Neural progenitor cell (in vitro differentiated cells): Measurements from ENCODE around the gene C11orf71. TPM values are rescaled to one million over a fixed set of nuclear protein-coding genes. Genes with fewer than 3 reads are reported as not detected.

Experiments
- DNase-seq: peaks from one replicate; pipeline ENCODE4 v3.0.0-alpha.2; 2016; ENCODE audit warnings: low spot score
- H2AFZ ChIP-seq: fragments of 200-600 bp; sonication (generic); replicated peaks from 2 replicates; pipeline ENCODE4 v1.6.1; 2016; ENCODE audit warnings: antibody characterized with exemption
- H3F3A ChIP-seq: fragments of 200-600 bp; sonication (generic); 2 replicates; pipeline ENCODE4 v1.6.1; 2016; ENCODE audit warnings: antibody characterized with exemption, low read depth
- H3K27ac ChIP-seq: fragments of 200-600 bp; sonication (generic); 2 replicates; pipeline ENCODE4 v1.5.1; 2016; ENCODE audit warnings: mild to moderate bottlenecking
- H3K27me3 ChIP-seq: fragments of 200-600 bp; sonication (generic); 2 replicates; pipeline ENCODE4 v1.6.1; 2016; ENCODE audit warnings: mild to moderate bottlenecking, moderate library complexity
- H3K36me3 ChIP-seq: fragments of 200-600 bp; sonication (generic); 2 replicates; pipeline ENCODE4 v1.5.1; 2016
- H3K4me1 ChIP-seq: fragments of 200-600 bp; sonication (generic); 2 replicates; pipeline ENCODE4 v1.6.1; 2016; ENCODE audit warnings: mixed run types
- H3K4me2 ChIP-seq: fragments of 200-600 bp; sonication (generic); 2 replicates; pipeline ENCODE4 v1.6.1; 2016
- H3K4me3 ChIP-seq: fragments of 200-600 bp; sonication (generic); 2 replicates; pipeline ENCODE4 v1.5.1; 2016
- H3K79me2 ChIP-seq: fragments of 200-600 bp; sonication (generic); 2 replicates; pipeline ENCODE4 v1.6.1; 2016; ENCODE audit warnings: low read depth
- H3K9ac ChIP-seq: fragments of 200-600 bp; sonication (generic); 2 replicates; pipeline ENCODE4 v1.6.1; 2016
- H3K9me3 ChIP-seq: fragments of 200-600 bp; sonication (generic); 2 replicates; pipeline ENCODE4 v1.5.1; 2016; ENCODE audit warnings: low read depth
- H4K20me1 ChIP-seq: fragments of 200-600 bp; sonication (generic); 2 replicates; pipeline ENCODE4 v1.6.1; 2016; ENCODE audit warnings: low read depth
- H3K27ac Mint-ChIP-seq: 3 replicates; pipeline ENCODE4 v1.8.0; 2021; ENCODE audit warnings: mixed read lengths
- H3K27me3 Mint-ChIP-seq: 2 replicates; pipeline ENCODE4 v1.8.0; 2022; ENCODE audit warnings: low read depth, mild to moderate bottlenecking, inconsistent platforms, moderate library complexity, mixed read lengths; ENCODE audit not compliant: insufficient read depth
- H3K36me3 Mint-ChIP-seq: 3 replicates; pipeline ENCODE4 v1.8.0; 2021; ENCODE audit warnings: mixed read lengths
- H3K4me1 Mint-ChIP-seq: 3 replicates; pipeline ENCODE4 v1.8.0; 2021; ENCODE audit warnings: mixed read lengths
- H3K4me3 Mint-ChIP-seq: 3 replicates; pipeline ENCODE4 v1.8.0; 2021; ENCODE audit warnings: mild to moderate bottlenecking, moderate library complexity, mixed read lengths
- H3K9me3 Mint-ChIP-seq: 3 replicates; pipeline ENCODE4 v1.8.0; 2020; ENCODE audit warnings: mixed read lengths
- EZH2 ChIP-seq: fragments of 200-600 bp; sonication (generic); IDR thresholded peaks from 2 replicates; pipeline ENCODE4 v1.6.1; 2017; ENCODE audit warnings: antibody characterized with exemption, mild to moderate bottlenecking, moderate library complexity
- EZH2phosphoT487 ChIP-seq: fragments of 200-600 bp; sonication (generic); IDR thresholded peaks from 2 replicates; pipeline ENCODE4 v1.6.1; 2017; ENCODE audit warnings: antibody characterized with exemption
- total RNA-seq: library from RNA; depleted of rRNA; stranded (reverse); fragments of >200 nt; gene quantifications from 2 replicates; pipeline ENCODE4 v1.2.3, GENCODE V29; 2015; ENCODE audit warnings: low replicate concordance
- TF ChIP-seq, protein P1 (sequence below): fragments of 200-600 bp; sonication (generic); IDR thresholded peaks from 2 replicates; pipeline ENCODE4 v1.5.1; 2017; ENCODE audit warnings: antibody characterized with exemption, mild to moderate bottlenecking

C11orf71 gene
- total RNA-seq, 1 donor from 2014 or later: 6.8 TPM

DNA sequence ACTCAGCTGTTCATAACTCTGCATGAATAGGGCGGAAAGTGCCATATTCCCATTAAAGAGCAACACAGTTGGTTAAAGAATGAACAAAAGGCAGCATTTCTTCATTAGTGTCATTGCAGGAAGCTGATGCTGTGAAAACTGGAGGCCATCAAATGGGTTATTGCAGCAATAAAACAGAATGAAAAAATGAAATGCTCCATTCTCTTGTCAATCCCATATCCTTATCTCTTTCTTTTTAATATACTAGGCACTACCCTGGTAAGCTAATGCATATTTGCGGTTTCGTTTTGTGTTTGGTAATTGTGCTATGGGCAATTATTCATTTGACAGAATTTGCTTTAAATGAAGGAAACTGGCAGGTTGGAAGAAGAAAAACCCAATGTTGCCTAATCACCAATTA is 25.3 kb downstream of the C11orf71 start:
- no peaks in the 10 kb centered on the region for H3K4me1 ChIP-seq
- no peak overlapping the region for H3K4me3 ChIP-seq
- H3K36me3 Mint-ChIP-seq: no peaks in the 10 kb centered on the region

DNA sequence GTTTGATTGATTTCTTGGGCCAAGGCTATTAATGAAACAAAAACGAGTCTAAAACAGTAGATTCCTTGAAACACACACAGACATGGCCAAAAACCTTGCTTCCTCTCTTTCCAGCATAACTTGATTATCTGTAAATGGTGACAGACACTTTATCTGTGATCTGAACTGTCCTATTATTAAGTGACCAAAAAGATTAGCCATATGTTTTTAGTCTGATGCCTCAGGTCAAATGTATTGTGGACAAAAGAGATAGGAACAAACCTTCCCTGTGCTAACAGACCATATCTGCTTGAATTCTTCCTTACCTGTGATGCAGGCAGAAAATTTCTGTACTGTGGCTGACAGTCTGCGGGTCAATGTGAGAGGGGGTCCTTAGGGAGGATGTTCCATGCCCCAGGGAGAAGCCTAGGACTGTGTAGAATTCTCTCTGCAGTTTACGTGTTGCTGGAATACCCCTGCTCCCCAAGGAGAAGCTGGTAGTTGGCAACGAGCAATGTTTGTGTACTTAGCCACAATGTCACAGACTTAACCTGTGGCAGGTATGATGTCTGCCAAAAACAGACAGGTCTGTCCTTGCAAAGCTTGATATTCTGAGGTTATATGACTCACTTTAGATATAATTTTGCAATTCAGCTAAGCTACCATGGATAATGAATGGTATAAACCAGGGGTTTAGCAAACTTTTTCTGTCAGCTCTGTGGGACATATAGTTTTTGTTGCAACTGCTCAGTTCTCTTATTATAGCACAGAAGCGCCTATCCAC is 31.2 kb downstream of the C11orf71 start:
- H3K27me3 ChIP-seq: no peaks in the 10 kb centered on the region
- H3K9ac ChIP-seq: no peak overlapping the region
- H3K4me1 ChIP-seq: no peaks in the 10 kb centered on the region
- no peak overlapping the region for H3K4me3 ChIP-seq
- Mint-ChIP-seq H3K4me3 (no peak overlapping the region), H3K27ac (no peak overlapping the region), H3K9me3 (no peaks in the 10 kb centered on the region), H3K27me3 (no peaks in the 10 kb centered on the region), H3K4me1 (no peaks in the 10 kb centered on the region), H3K36me3 (no peaks in the 10 kb centered on the region)
- no peak overlapping the region for H3K27ac ChIP-seq
- H2AFZ ChIP-seq: no peak overlapping the region
- no peaks in the 10 kb centered on the region for H3F3A ChIP-seq
- no peaks in the 10 kb centered on the region for H4K20me1 ChIP-seq
- no peak overlapping the region for H3K4me2 ChIP-seq
- no peak for DNase-seq
- no peaks in the 10 kb centered on the region for H3K36me3 ChIP-seq
- no peaks in the 10 kb centered on the region for H3K9me3 ChIP-seq
- no peak for TF ChIP-seq EZH2
- no peak for TF ChIP-seq EZH2phosphoT487
- TF ChIP-seq, protein P1, sequence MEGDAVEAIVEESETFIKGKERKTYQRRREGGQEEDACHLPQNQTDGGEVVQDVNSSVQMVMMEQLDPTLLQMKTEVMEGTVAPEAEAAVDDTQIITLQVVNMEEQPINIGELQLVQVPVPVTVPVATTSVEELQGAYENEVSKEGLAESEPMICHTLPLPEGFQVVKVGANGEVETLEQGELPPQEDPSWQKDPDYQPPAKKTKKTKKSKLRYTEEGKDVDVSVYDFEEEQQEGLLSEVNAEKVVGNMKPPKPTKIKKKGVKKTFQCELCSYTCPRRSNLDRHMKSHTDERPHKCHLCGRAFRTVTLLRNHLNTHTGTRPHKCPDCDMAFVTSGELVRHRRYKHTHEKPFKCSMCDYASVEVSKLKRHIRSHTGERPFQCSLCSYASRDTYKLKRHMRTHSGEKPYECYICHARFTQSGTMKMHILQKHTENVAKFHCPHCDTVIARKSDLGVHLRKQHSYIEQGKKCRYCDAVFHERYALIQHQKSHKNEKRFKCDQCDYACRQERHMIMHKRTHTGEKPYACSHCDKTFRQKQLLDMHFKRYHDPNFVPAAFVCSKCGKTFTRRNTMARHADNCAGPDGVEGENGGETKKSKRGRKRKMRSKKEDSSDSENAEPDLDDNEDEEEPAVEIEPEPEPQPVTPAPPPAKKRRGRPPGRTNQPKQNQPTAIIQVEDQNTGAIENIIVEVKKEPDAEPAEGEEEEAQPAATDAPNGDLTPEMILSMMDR: no peak
- no peaks in the 10 kb centered on the region for H3K79me2 ChIP-seq

More for the DNA sequence above, 25.3 kb downstream of the C11orf71 start:
- Histone ChIP-seq H4K20me1 (no peaks in the 10 kb centered on the region), H3F3A (no peaks in the 10 kb centered on the region), H3K9ac (no peak overlapping the region), H3K36me3 (no peaks in the 10 kb centered on the region), H3K9me3 (no peaks in the 10 kb centered on the region), H3K27ac (no peak overlapping the region), H2AFZ (no peak overlapping the region), H3K79me2 (no peaks in the 10 kb centered on the region), H3K4me2 (no peak overlapping the region), H3K27me3 (no peaks in the 10 kb centered on the region)
- Mint-ChIP-seq H3K9me3 (no peaks in the 10 kb centered on the region), H3K4me1 (peaks cover 5% of the 10 kb centered on the region), H3K27me3 (no peaks in the 10 kb centered on the region), H3K27ac (no peak overlapping the region), H3K4me3 (no peak overlapping the region)
- TF ChIP-seq EZH2: no peak
- TF ChIP-seq EZH2phosphoT487: no peak
- TF ChIP-seq, protein P1: no peak
- no peak for DNase-seq

DNA sequence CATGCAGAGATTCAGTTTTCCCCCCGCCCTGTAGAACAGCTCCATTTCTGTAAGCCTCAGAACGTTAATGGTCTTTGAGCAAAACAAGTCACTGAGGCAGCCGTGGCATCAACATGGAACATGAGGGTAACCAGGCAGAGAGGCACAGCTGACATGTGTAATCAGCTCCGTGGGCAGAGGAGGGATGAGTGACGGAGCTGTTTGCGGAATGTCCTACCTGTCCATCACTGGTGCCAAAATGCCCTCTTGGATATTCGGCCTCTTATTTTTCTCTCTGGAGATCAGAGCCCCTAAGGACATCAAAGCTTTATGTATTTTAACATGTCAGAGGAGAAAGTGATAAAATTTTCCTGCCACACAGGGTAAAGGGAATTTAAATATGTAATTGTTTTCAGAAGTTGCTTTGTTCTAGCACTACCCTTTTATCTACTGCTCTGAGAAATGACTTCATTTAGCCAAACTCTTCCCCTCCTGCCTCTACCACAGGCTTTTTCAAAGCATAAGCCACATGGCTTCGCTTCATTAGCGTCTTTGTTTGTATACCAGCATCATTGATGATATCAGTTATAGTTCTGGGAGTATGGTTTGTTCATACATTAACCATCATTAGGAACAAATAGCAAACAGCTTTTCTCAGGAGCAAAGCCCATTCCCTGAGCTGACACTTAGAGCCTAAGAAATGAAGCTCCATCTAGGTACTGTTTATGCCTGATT is 32.9 kb downstream of the C11orf71 start:
- Histone ChIP-seq H3K9me3 (no peaks in the 10 kb centered on the region), H3K9ac (no peak overlapping the region), H3F3A (no peaks in the 10 kb centered on the region), H2AFZ (no peak overlapping the region), H3K36me3 (no peaks in the 10 kb centered on the region), H3K4me3 (no peak overlapping the region), H3K27ac (no peak overlapping the region), H3K79me2 (no peaks in the 10 kb centered on the region), H3K4me1 (no peaks in the 10 kb centered on the region), H3K27me3 (no peaks in the 10 kb centered on the region), H4K20me1 (no peaks in the 10 kb centered on the region), H3K4me2 (no peak overlapping the region)
- Mint-ChIP-seq H3K27me3 (no peaks in the 10 kb centered on the region), H3K4me1 (no peaks in the 10 kb centered on the region), H3K9me3 (no peaks in the 10 kb centered on the region), H3K36me3 (no peaks in the 10 kb centered on the region), H3K4me3 (no peak overlapping the region), H3K27ac (no peak overlapping the region)
- no peak for DNase-seq
- TF ChIP-seq EZH2 (no peak), EZH2phosphoT487 (no peak)
- TF ChIP-seq, protein P1: no peak
